DOHH2 (cell line): Measurements from ENCODE around the gene AMBRA1.

Experiments
- H3F3A ChIP-seq: fragments of 200-600 bp; sonication (generic), shearing (Covaris generic); 2 replicates; pipeline ENCODE4 v1.6.0; 2016; ENCODE audit warnings: antibody characterized with exemption, mild to moderate bottlenecking; ENCODE audit not compliant: control insufficient read depth, insufficient read depth
- H3K27ac ChIP-seq: fragments of 200-600 bp; sonication (generic); 2 replicates; pipeline ENCODE4 v1.5.1; 2014; ENCODE audit warnings: low read depth, mild to moderate bottlenecking, low read length, moderate library complexity
- H3K27me3 ChIP-seq: fragments of 200-600 bp; sonication (generic); 2 replicates; pipeline ENCODE4 v1.6.1; 2014; ENCODE audit warnings: mild to moderate bottlenecking, low read length, mixed read lengths; ENCODE audit not compliant: control insufficient read depth
- H3K36me3 ChIP-seq: fragments of 200-600 bp; sonication (generic); 2 replicates; pipeline ENCODE4 v1.6.1; 2014; ENCODE audit warnings: mild to moderate bottlenecking, low read length, moderate library complexity, mixed read lengths; ENCODE audit not compliant: control insufficient read depth
- H3K4me1 ChIP-seq: fragments of 200-600 bp; sonication (generic); 2 replicates; pipeline ENCODE4 v1.6.1; 2014; ENCODE audit warnings: mild to moderate bottlenecking, low read length, mixed read lengths; ENCODE audit not compliant: control insufficient read depth
- H3K4me2 ChIP-seq: fragments of 200-600 bp; sonication (generic); 2 replicates; pipeline ENCODE4 v1.6.0; 2014; ENCODE audit warnings: mild to moderate bottlenecking, low read length, moderate library complexity
- H3K4me3 ChIP-seq: fragments of 200-600 bp; sonication (generic); 2 replicates; pipeline ENCODE4 v1.5.1; 2014; ENCODE audit warnings: mild to moderate bottlenecking, low read length, mixed read lengths
- H3K79me2 ChIP-seq: fragments of 200-600 bp; sonication (generic); 2 replicates; pipeline ENCODE4 v1.6.1; 2014; ENCODE audit warnings: mild to moderate bottlenecking, low read length, mixed read lengths; ENCODE audit not compliant: control insufficient read depth
- H3K9me2 ChIP-seq: fragments of 200-600 bp; sonication (generic); replicated peaks from 2 replicates; pipeline ENCODE4 v1.6.1; 2014; ENCODE audit warnings: mild to moderate bottlenecking, low read length, mixed read lengths; ENCODE audit not compliant: control insufficient read depth
- H3K9me3 ChIP-seq: fragments of 200-600 bp; sonication (generic); 2 replicates; pipeline ENCODE4 v1.6.1; 2014; ENCODE audit warnings: antibody characterized with exemption, low read length, mixed read lengths; ENCODE audit not compliant: control insufficient read depth, insufficient read depth
- H4K20me1 ChIP-seq: fragments of 200-600 bp; sonication (generic); 2 replicates; pipeline ENCODE4 v1.6.0; 2014; ENCODE audit warnings: low read depth, mild to moderate bottlenecking, antibody characterized with exemption, low read length, moderate library complexity; ENCODE audit not compliant: control insufficient read depth, insufficient read depth
- CTCF ChIP-seq: fragments of 200-600 bp; sonication (generic); IDR thresholded peaks from one replicate; pipeline ENCODE4 v1.5.1; 2014; ENCODE audit warnings: antibody characterized with exemption, mild to moderate bottlenecking, low read depth, low read length; ENCODE audit not compliant: poor library complexity, severe bottlenecking
- EZH2phosphoT487 ChIP-seq: fragments of 200-600 bp; sonication (generic); IDR thresholded peaks from 2 replicates; pipeline ENCODE4 v1.6.1; 2017; ENCODE audit warnings: borderline replicate concordance, mild to moderate bottlenecking, antibody characterized with exemption, low read length, moderate library complexity, mixed read lengths

Gene AMBRA1

GRCh38 chr11:46390331-46391171, 203.3 kb downstream of the AMBRA1 start:
- TF ChIP-seq CTCF (no peak), EZH2phosphoT487 (peak; percentile 48)
- H3K4me1 ChIP-seq: peaks cover 32% of the 10 kb centered on the region
- no peaks in the 10 kb centered on the region for H3K79me2 ChIP-seq
- no peak overlapping the region for H3K27ac ChIP-seq
- no peaks in the 10 kb centered on the region for H3K9me2 ChIP-seq
- no peaks in the 10 kb centered on the region for H3K9me3 ChIP-seq
- H3K36me3 ChIP-seq: no peaks in the 10 kb centered on the region
- H3K27me3 ChIP-seq: peaks cover 63% of the 10 kb centered on the region
- peak overlapping the region; percentile 61 for H3K4me2 ChIP-seq
- no peaks in the 10 kb centered on the region; the same call in 1 of the 2 replicates for H4K20me1 ChIP-seq
- no peaks in the 10 kb centered on the region; the same call in 1 of the 2 replicates for H3F3A ChIP-seq
- H3K4me3 ChIP-seq: peak overlapping the region; percentile 55; the same call in 1 of the 2 replicates

- Histone ChIP-seq H3F3A (no peaks in the 10 kb centered on the region; the same call in 1 of the 2 replicates), H3K79me2 (no peaks in the 10 kb centered on the region), H3K9me3 (no peaks in the 10 kb centered on the region), H3K9me2 (no peaks in the 10 kb centered on the region), H3K36me3 (no peaks in the 10 kb centered on the region), H3K4me2 (peak overlapping the region; percentile 61), H3K27ac (no peak overlapping the region), H3K4me3 (peak overlapping the region; percentile 55), H3K27me3 (peaks cover 63% of the 10 kb centered on the region), H3K4me1 (peaks cover 32% of the 10 kb centered on the region), H4K20me1 (no peaks in the 10 kb centered on the region; the same call in 1 of the 2 replicates)
- TF ChIP-seq EZH2phosphoT487: no peak; the same call in 1 of the 2 replicates
- TF ChIP-seq CTCF: peak; percentile 82
Observed at GRCh38 chr11:46389450-46390330, 204.1 kb downstream of the AMBRA1 start.

GRCh38 chr11:46388619-46389449, 205.0 kb downstream of the AMBRA1 start:
- H4K20me1 ChIP-seq: no peaks in the 10 kb centered on the region; the same call in 1 of the 2 replicates
- H3K27me3 ChIP-seq: peaks cover 63% of the 10 kb centered on the region
- no peaks in the 10 kb centered on the region for H3K36me3 ChIP-seq
- TF ChIP-seq EZH2phosphoT487 (no peak), CTCF (no peak)
- peaks cover 32% of the 10 kb centered on the region for H3K4me1 ChIP-seq
- no peaks in the 10 kb centered on the region; the same call in 1 of the 2 replicates for H3F3A ChIP-seq
- no peak overlapping the region for H3K4me3 ChIP-seq
- H3K79me2 ChIP-seq: no peaks in the 10 kb centered on the region
- no peak overlapping the region for H3K27ac ChIP-seq
- H3K9me3 ChIP-seq: no peaks in the 10 kb centered on the region
- H3K9me2 ChIP-seq: no peaks in the 10 kb centered on the region
- H3K4me2 ChIP-seq: peak overlapping the region; percentile 61; the same call in 1 of the 2 replicates
